ENCODE results near the gene PIEZO2.

DNA sequence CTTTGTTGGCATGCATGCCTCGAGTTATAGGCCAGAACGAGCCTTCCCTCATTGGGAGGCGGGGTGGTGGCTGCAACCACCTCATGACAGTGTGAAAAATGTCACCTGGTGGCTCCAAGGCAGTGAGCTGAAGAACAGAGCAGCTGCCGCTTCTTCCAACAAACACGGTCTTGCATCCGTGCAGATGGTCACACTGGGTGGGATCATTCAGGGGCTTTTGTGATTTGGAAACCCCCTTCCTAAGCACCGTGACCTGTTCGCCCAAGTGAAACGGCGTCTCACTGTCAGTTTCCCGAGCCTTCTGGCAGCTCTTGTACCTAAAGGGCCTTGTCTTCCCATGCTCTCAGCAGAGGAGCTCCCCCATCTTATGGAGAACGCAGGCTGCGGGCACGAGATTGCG, 463.9 kb downstream of the PIEZO2 start:
- TF ChIP-seq POLR2AphosphoS5 (IDR thresholded peaks at IDR 0.05; ENCODE audit: low read depth) (no peak), REST (IDR thresholded peaks at IDR 0.05; ENCODE audit: insufficient replicate concordance, low read depth) (no peak), GABPA (IDR thresholded peaks at IDR 0.05; ENCODE audit: low read depth) (no peak)
- TF ChIP-seq, protein P1, sequence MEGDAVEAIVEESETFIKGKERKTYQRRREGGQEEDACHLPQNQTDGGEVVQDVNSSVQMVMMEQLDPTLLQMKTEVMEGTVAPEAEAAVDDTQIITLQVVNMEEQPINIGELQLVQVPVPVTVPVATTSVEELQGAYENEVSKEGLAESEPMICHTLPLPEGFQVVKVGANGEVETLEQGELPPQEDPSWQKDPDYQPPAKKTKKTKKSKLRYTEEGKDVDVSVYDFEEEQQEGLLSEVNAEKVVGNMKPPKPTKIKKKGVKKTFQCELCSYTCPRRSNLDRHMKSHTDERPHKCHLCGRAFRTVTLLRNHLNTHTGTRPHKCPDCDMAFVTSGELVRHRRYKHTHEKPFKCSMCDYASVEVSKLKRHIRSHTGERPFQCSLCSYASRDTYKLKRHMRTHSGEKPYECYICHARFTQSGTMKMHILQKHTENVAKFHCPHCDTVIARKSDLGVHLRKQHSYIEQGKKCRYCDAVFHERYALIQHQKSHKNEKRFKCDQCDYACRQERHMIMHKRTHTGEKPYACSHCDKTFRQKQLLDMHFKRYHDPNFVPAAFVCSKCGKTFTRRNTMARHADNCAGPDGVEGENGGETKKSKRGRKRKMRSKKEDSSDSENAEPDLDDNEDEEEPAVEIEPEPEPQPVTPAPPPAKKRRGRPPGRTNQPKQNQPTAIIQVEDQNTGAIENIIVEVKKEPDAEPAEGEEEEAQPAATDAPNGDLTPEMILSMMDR (IDR thresholded peaks at IDR 0.05; ENCODE audit: insufficient read depth, low read length): no peak
